ENCODE data around the gene VKORC1.

The VKORC1 gene

GRCh38 chr16:31067342-31067741 is 27.3 kb downstream of the VKORC1 start:
- Histone ChIP-seq H3K4me3 (ENCODE audit: low read depth in 1 of 2, low read length in 1 of 2) (no peak overlapping the region), H3K27ac (no peak overlapping the region), H3K27me3 (no peaks in the 10 kb centered on the region), H3K9me3 (no peaks in the 10 kb centered on the region), H3K4me1 (ENCODE audit: control insufficient read depth in 1 of 2, insufficient read depth in 1 of 2, low read depth in 1 of 2, low read length in 1 of 2) (peaks cover 8 to 14% of the 10 kb centered on the region in 2 experiments), H3K36me3 (peaks cover 8% of the 10 kb centered on the region)
- TF ChIP-seq, protein P1, sequence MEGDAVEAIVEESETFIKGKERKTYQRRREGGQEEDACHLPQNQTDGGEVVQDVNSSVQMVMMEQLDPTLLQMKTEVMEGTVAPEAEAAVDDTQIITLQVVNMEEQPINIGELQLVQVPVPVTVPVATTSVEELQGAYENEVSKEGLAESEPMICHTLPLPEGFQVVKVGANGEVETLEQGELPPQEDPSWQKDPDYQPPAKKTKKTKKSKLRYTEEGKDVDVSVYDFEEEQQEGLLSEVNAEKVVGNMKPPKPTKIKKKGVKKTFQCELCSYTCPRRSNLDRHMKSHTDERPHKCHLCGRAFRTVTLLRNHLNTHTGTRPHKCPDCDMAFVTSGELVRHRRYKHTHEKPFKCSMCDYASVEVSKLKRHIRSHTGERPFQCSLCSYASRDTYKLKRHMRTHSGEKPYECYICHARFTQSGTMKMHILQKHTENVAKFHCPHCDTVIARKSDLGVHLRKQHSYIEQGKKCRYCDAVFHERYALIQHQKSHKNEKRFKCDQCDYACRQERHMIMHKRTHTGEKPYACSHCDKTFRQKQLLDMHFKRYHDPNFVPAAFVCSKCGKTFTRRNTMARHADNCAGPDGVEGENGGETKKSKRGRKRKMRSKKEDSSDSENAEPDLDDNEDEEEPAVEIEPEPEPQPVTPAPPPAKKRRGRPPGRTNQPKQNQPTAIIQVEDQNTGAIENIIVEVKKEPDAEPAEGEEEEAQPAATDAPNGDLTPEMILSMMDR (IDR thresholded peaks at IDR 0.05) = no peak

DNA sequence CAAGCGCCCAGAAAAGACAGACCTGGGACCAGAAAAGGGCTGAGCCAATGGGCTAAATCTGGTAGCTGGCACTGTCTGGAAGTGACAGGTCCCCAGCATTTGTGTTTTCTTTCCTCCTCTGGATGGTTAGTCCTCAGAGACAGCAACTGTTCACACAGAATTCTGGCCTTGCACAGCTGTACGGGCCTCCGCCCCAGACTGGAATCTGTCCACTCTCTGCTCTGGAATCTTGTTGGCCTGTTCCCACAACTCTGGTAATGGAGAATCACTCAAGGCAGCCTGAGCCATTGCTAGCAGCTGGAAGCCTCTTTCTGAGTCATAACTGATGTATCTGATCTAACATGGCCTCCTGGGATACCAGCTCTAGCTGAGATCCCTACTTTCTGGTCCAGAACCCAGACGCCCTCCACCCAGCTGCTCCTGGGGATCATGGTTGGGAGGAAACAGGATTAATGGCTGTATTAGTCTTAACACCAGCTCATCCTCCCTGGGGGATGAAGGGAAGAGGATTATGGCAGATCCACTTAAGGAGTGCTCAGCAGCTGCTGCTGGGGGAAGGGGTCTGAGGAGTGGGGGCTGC is 29.6 kb downstream of the VKORC1 start:
- no peak overlapping the region for H3K4me3 ChIP-seq (ENCODE audit: low read depth in 1 of 2, low read length in 1 of 2)

GRCh38 chr16:31063843-31064611 is 30.6 kb downstream of the VKORC1 start:
- H3K9me3 ChIP-seq = no peaks in the 10 kb centered on the region
- no peaks in the 10 kb centered on the region for H3K27me3 ChIP-seq
- H3K4me3 ChIP-seq (ENCODE audit: low read depth in 1 of 2, low read length in 1 of 2) = no peak overlapping the region
- no peak overlapping the region for H3K27ac ChIP-seq
- peaks cover 6 to 9% of the 10 kb centered on the region in 2 experiments for H3K4me1 ChIP-seq (ENCODE audit: control insufficient read depth in 1 of 2, insufficient read depth in 1 of 2, low read depth in 1 of 2, low read length in 1 of 2)
- peaks cover 29% of the 10 kb centered on the region for H3K36me3 ChIP-seq
- TF ChIP-seq, protein P1 (IDR thresholded peaks at IDR 0.05) = no peak

More for the DNA sequence above, 29.6 kb downstream of the VKORC1 start:
- peaks cover 6 to 9% of the 10 kb centered on the region in 2 experiments for H3K4me1 ChIP-seq (ENCODE audit: control insufficient read depth in 1 of 2, insufficient read depth in 1 of 2, low read depth in 1 of 2, low read length in 1 of 2)
- peaks cover 29% of the 10 kb centered on the region for H3K36me3 ChIP-seq
- TF ChIP-seq, protein P1 (IDR thresholded peaks at IDR 0.05) = no peak
- no peak overlapping the region for H3K27ac ChIP-seq
- no peaks in the 10 kb centered on the region for H3K9me3 ChIP-seq
- H3K27me3 ChIP-seq = no peaks in the 10 kb centered on the region

- no peak overlapping the region for H3K27ac ChIP-seq
- no peak overlapping the region for H3K4me3 ChIP-seq (ENCODE audit: low read depth in 1 of 2, low read length in 1 of 2)
Measured at GRCh38 chr16:31063495-31063842, 31.1 kb downstream of the VKORC1 start.

DNA sequence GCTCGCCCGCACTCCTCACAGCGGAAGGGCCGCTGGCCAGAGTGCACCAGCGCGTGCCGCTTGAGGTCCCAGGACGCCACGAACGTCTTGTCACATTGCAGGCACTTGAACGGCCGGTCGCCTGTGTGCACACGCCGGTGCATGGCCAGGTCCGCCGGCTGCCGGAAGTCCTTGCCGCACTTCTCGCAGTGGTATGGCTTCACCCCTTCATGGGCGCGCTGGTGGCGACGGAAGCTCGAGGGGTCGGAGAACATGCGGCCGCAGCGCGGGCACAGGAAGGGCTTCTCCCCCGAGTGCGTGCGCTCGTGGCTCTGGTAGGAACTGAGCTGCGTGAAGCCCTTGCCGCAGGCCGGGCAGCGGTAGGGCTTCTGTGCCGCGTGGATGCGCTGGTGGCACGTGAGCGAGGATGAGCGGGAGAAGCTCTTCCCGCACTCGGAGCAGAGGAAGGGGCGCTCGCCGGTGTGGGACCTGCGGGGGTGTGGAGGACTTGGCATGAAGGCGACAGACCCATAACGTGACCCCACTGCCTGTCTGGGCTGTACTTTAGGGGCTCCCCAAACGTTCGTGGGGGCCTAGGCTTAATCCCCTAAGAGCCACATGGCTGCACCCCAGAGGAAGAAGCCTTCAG is 32.7 kb downstream of the VKORC1 start:
- peaks cover 35% of the 10 kb centered on the region for H3K36me3 ChIP-seq
- H3K4me1 ChIP-seq (ENCODE audit: control insufficient read depth in 1 of 2, insufficient read depth in 1 of 2, low read depth in 1 of 2, low read length in 1 of 2) = peaks cover 6 to 9% of the 10 kb centered on the region in 2 experiments
- no peaks in the 10 kb centered on the region for H3K9me3 ChIP-seq
- TF ChIP-seq, protein P1 (IDR thresholded peaks at IDR 0.05) = no peak
- H3K4me3 ChIP-seq (ENCODE audit: low read depth in 1 of 2, low read length in 1 of 2) = no peak overlapping the region
- no peak overlapping the region for H3K27ac ChIP-seq
- no peaks in the 10 kb centered on the region for H3K27me3 ChIP-seq

More at GRCh38 chr16:31063495-31063842, 31.1 kb downstream of the VKORC1 start:
- no peaks in the 10 kb centered on the region for H3K27me3 ChIP-seq
- peaks cover 6 to 9% of the 10 kb centered on the region in 2 experiments for H3K4me1 ChIP-seq (ENCODE audit: control insufficient read depth in 1 of 2, insufficient read depth in 1 of 2, low read depth in 1 of 2, low read length in 1 of 2)
- TF ChIP-seq, protein P1 (IDR thresholded peaks at IDR 0.05) = no peak
- H3K36me3 ChIP-seq = peaks cover 30% of the 10 kb centered on the region
- no peaks in the 10 kb centered on the region for H3K9me3 ChIP-seq

Data from neutrophil (primary cell).